Stimulated activated CD4-positive, alpha-beta T cell treated with anti-CD3 and anti-CD28 coated beads, Interleukin-2, amount 100 ng/mL, for 48 hours (primary cell): ENCODE data around the gene LRRC47.
A peak's percentile ranks its signal among the peaks of the same experiment; 100 is the strongest.
"Not testable (repeated sequence)": the region's sequence is repeated elsewhere in the genome, so short reads cannot be mapped to it uniquely, and the experiment has no call there.

ENCODE experiments used
- DNase-seq, 2 donors: peaks; one replicate each; pipeline ENCODE4 v3.0.0-alpha.2; 2020

The LRRC47 gene

GRCh38 chr1:3771108-3772026 is 24.9 kb downstream of the LRRC47 start:
- DNase-seq: no peak

GRCh38 chr1:3770047-3770765 is 26.1 kb downstream of the LRRC47 start:
- DNase-seq: no peak

DNA sequence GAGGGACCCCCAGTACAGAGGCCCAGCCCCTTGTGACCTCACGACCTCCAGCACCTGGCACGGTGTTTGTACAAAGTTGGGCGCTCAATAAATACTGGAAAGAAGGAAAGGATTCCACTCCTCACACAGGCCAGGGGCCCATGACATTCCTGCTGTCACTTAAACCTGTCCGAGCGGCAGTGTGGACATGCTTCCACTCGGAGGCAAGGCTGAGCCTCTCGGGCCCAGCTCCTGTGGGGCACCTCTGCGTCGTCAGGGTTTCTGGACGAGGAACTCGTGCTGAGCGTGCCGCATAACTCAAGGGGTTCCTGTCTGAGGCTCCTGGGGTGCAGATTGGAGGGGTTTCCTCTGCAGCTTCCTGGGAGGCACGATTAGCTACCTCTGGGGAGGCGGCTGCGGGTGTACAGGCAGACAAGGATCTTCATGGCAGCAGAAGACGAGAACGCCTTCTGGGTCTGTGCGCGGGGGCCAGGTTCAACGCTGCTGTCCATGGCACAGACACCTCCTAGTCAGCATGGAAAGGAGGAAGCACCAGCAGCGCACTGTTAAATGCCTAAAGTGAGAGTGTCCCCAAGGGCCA is 27.4 kb downstream of the LRRC47 start:
- no peak for DNase-seq

- DNase-seq: no peak
Measured at GRCh38 chr1:3767328-3767925, 28.9 kb downstream of the LRRC47 start.

DNA sequence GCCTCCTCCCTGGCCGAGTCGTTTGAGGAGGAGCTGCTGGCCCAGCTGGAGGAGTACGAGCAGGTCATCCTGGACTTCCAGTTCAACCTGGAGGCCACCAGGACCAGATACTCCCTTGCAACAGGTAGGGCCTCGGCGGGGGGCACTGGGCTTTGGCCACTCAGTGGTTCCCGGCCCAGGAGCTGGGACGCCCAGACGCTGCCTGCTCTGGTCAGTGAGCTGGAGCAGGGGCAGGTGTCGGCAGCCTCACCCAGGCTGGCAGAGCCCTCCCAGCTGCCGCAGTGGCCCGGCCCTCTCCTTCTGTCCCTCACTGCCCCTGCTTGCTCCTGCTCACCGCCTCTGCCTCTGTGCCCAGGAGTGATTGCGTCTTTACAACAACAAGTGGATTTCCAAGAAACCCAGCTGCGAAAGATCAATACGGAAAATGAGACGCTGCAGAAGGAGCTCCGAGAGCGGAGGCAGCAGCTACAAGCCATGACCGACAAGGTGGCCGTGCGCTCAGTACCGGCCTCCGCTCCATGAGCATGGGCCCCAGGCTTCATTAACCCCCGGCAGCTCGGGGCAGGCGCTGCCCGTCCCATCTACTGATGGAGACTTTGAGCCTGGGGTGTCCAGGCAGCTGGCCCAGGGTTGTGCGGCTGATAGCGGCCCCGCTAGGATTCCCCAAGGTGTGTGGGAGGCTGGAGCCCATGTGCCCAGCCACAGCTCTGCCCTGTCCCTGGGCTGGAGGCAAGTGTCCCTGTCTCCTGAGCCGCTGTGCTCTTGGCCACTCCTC is 32.8 kb downstream of the LRRC47 start:
- DNase-seq: no peak

DNA sequence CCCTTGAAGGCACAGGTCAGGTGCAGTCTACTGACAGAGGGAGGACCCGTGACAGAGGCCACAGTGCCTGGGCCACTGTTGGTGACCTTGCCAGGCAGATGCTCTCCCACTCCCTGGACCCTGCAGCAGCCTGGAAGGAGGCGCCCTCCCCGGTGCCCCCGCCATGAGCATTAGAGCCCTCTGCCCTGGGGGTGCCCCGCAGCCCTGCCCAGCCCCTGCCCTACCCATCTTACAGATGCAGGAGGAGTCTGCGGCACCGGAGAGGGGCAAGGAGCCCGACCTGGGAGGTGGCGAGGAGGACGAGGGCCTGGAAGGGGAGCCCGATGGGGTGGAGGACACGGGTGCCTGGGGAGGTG is 33.4 kb downstream of the LRRC47 start:
- DNase-seq: no peak

GRCh38 chr1:3762151-3762872 is 34.0 kb downstream of the LRRC47 start:
- DNase-seq: no peak

- no peak for DNase-seq
Measured at GRCh38 chr1:3761296-3762010, 34.8 kb downstream of the LRRC47 start.

DNA sequence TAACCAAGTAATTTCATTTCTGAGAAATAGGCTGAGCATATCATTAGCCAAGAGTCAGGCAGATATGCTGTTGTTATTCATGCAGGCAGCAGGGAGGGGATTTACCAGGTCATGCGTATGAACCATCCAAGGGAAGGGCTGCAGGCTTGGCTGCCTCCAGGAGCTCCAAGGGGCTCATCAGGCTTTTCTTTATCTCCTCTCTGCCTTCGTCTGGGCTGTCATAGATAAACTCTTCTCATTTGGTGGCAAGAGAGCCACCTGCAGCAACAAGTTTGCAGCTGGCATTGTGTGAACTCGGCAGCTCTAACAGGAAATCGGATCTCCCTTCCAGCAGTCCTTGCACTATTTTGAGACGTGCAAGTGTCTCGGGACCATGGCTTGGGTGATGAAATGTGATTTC is 36.5 kb downstream of the LRRC47 start:
- no peak for DNase-seq

DNA sequence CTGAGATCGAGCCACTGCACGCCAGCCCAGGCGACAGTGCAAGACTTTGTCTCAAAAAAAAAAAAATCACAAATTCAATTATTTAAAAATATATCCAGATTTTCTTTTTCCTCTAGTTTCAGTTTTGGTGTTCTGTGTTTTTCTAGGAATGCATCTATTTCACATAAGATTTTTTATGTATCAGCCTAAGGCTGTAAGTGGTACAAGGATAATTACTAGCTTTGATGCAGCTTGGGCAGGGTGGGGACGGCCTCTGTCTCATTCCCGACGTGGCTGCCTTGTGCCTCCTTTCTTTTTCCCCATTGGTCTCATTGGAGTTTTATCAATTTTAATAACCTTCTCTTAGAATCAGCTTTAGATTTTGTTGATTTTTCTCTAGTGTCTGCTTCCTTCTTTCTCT is 37.1 kb downstream of the LRRC47 start:
- no peak for DNase-seq

DNA sequence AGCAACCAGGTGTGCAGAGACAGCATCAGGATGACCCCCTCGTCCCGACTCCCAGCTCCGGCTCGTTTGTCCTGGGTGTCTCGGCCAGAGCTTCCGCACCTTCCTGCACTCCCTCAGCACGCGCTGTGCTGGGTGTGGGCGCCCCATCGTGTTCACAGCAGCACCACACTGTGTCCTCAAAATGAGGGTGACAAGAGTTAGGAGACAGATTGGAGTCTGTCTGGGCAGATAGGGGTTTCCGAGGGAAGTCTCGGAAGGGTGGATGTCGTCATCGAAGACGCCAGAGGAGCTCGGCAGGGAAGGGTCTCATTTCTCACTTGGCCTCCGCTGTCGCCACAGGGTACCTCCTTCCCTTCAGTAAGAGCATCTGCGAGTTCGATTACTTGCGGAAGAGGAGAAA is 39.9 kb downstream of the LRRC47 start:
- DNase-seq: no peak

DNA sequence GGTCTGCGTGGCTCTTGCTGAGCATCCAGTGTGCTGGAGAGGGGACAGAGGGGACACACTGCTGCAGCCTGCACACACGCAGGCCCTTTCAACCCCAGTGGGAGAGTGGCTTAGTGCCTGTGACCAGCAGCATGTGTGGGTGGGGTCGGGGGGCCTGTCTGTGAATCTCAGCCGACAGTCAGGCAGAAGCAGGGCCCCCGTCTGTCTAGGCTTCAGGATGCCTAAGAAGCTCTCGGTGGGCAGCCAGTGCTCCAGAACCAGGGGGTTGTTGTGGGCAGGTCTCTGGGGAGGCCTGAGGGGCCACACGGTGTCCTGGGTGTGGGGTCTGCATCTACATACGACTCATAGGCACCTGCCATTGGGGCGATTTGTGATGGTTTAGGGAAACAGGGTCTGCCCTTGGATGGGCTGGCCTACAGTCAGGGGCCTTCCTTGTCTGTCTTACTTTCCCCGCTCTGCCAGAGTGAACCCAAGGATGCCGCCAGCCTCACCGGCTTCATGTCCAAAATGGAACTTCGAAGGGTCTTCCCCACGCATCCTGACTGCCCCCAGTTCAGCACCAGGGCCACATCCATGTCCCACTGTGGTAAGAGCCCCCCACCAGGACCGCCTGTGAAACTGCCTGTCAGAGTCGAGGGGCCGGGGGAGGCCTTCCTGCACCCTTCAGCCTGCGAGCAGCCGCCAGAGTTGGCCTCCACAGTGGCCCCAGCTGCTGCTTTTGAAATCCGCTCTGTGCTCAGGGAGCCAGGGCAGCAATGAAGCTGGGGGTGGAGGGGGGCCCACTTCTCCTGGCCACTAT is 42.4 kb downstream of the LRRC47 start:
- no peak for DNase-seq

GRCh38 chr1:3752400-3752945 is 43.8 kb downstream of the LRRC47 start, which contains the start of gene CCDC27:
TSS of gene CCDC27 (plus strand) at chr1:3752450. CDS start at chr1:3752482, 32 bp downstream.
- DNase-seq: no peak

DNA sequence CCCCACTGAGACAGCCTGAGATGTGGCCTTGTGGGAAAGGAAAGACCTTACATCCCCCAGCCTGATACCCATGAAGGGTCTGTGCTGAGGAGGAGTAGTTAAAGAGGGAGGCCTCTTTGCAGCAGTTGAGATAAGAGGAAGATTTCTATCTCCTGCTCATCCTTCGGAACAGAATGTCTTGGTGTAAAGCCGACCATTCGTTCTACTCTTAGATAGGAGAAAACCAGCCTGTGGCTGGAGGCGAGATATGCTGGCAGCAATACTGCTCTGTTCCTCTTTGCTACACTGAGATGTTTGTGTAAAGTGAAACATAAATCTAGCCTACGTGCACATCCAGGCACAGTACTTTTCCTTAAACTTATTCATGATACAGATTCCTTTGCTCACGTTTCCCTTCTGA is 45.6 kb downstream of the LRRC47 start:
- DNase-seq: no peak

- DNase-seq: no peak
Measured at GRCh38 chr1:3749512-3749911, 46.8 kb downstream of the LRRC47 start.

GRCh38 chr1:3748316-3748900 is 47.9 kb downstream of the LRRC47 start:
- DNase-seq: not testable (repeated sequence)

DNA sequence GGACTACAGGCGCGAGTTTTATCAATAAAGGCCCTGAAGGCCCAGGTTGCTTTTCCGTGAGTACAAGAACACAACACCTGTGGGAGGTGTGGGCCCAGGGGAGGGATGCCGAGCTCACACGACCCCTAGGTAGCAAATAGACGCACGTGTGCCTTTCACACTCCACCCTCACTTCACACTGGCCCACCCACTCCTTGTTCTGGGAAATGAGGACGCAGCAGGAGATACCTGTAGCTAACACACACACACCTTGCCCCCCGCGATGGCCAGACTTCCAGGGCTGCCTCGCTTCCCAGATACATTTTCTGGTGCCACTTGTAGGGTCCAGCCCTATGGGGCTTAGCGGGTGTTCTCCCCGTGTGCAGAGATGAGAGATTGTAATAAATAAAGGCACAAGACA is 48.4 kb downstream of the LRRC47 start:
- no peak for DNase-seq

DNA sequence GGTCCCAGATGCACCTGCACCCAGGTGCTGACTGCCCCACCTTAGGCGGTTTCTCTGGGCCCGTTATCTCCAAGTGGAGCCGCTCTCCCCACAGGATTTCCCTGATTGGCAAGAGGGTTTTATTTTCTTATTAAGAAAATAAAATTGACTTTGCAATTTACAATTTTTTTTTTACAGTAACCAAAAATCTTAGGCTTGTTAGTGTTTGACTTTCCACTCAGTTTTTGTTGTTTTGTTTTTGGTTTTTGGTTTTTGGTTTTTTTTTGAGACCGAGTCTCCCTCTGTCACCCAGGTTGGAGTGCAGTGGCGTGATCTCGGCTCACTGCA is 48.8 kb downstream of the LRRC47 start:
- DNase-seq: no peak

GRCh38 chr1:3746830-3747521 is 49.3 kb downstream of the LRRC47 start:
- peak; percentile 84 to 90 for DNase-seq
